ENCODE results near the gene EPHA2. TPM values are rescaled to one million over a fixed set of nuclear protein-coding genes. Genes with fewer than 3 reads are reported as not detected.

Gene EPHA2
- total and polyA plus RNA-seq, 2 donors (not counting 3 experiments of a cell fraction or from before 2014, with no cell fraction given), result 141 to 147 TPM

GRCh38 chr1:16116002-16116401, 39.9 kb downstream of the EPHA2 start:
- intact Hi-C loops (cut with micrococcal nuclease), result no loop called here
- CTCF ChIA-PET, result interaction anchor here (2.5 kb wide), 1 partner anchor 34 kb away, joined by 9 read pairs; no protein-coding TSS in a partner anchor
- no peak overlapping the region for H2AFZ ChIP-seq (ENCODE audit: low read depth, low read length)
- H3K4me3 ChIP-seq (replicated peaks in 1 of 3; ENCODE audit: insufficient read depth in 1 of 3, low read depth in 1 of 3, low read length in 3 of 3), result no peak overlapping the region
- no TSS peak for BruUV-seq (replicated peaks)
- H3K9ac ChIP-seq (replicated peaks; ENCODE audit: extremely low read depth, insufficient read depth, low read length), result no peak overlapping the region
- no peaks in the 10 kb centered on the region for H3K36me3 ChIP-seq (ENCODE audit: control insufficient read depth in 2 of 2, extremely low read depth in 1 of 2, insufficient read depth in 2 of 2, low read length in 2 of 2)
- no peaks in the 10 kb centered on the region for H4K20me1 ChIP-seq (replicated peaks; ENCODE audit: control insufficient read depth, extremely low read depth, insufficient read depth, low read length)
- no peak overlapping the region for H3K27ac ChIP-seq (ENCODE audit: insufficient read depth, low read depth, low read length)
- POLR2A ChIA-PET, result no interaction called here
- TF ChIP-seq MAX (IDR thresholded peaks at IDR 0.05; ENCODE audit: insufficient read depth, insufficient read length) (no peak), GATA2 (IDR thresholded peaks at IDR 0.05; ENCODE audit: insufficient read depth, insufficient read length, low read depth, low read length) (no peak), MYC (IDR thresholded peaks at IDR 0.05; ENCODE audit: low read depth, low read length) (no peak), POLR2A (IDR thresholded peaks at IDR 0.05; ENCODE audit: low read depth, low read length) (no peak), CTCF (IDR thresholded peaks at IDR 0.05; ENCODE audit: extremely low read depth in 1 of 2, insufficient read depth in 1 of 2, low read depth in 1 of 2, low read length in 2 of 2) (no peak), FOS (IDR thresholded peaks at IDR 0.05; ENCODE audit: borderline replicate concordance, insufficient read depth, low read length) (no peak), JUN (IDR thresholded peaks at IDR 0.05; ENCODE audit: borderline replicate concordance, insufficient read depth, insufficient read length, low read depth) (no peak)
- no peak for DNase-seq (ENCODE audit: low read depth, low spot score)
- no peaks in the 10 kb centered on the region for H3K27me3 ChIP-seq (ENCODE audit: control insufficient read depth in 2 of 2, insufficient read depth in 2 of 2, low read length in 2 of 2)
- no peak for FAIRE-seq
- dilution Hi-C loops (cut with MboI; ENCODE audit: extremely low pct_ligation_motif_present, low sequenced_read_pairs), result no loop called here
- no peaks in the 10 kb centered on the region for H3K9me1 ChIP-seq (replicated peaks; ENCODE audit: control insufficient read depth, extremely low read depth, insufficient read depth, low read length)
- no peak overlapping the region for H3K4me2 ChIP-seq (ENCODE audit: insufficient read depth, low read length)
- no peaks in the 10 kb centered on the region for H3K4me1 ChIP-seq (ENCODE audit: control insufficient read depth, extremely low read depth, insufficient read depth, low read length)
- H3K9me3 ChIP-seq (replicated peaks; ENCODE audit: control insufficient read depth, insufficient read depth, low read length), result no peaks in the 10 kb centered on the region
- no peaks in the 10 kb centered on the region for H3K79me2 ChIP-seq (ENCODE audit: control insufficient read depth, insufficient read depth, low read length)

Data from endothelial cell of umbilical vein (primary cell).